GM21528 (cell line): ENCODE data around the gene ASAP2.
"Not testable (repeated sequence)": the region's sequence is repeated elsewhere in the genome, so short reads cannot be mapped to it uniquely, and the experiment has no call there.

Experiments
- ATAC-seq: cut with Tn5 transposase; IDR thresholded peaks from one replicate; pipeline ENCODE4 v1.9.1; 2021; ENCODE audit warnings: mild to moderate bottlenecking, moderate library complexity; ENCODE audit not compliant: unreplicated experiment, low FRiP score

Gene ASAP2

GRCh38 chr2:9390991-9391390 lies 184.4 kb downstream of the ASAP2 start:
- no peak for ATAC-seq

DNA sequence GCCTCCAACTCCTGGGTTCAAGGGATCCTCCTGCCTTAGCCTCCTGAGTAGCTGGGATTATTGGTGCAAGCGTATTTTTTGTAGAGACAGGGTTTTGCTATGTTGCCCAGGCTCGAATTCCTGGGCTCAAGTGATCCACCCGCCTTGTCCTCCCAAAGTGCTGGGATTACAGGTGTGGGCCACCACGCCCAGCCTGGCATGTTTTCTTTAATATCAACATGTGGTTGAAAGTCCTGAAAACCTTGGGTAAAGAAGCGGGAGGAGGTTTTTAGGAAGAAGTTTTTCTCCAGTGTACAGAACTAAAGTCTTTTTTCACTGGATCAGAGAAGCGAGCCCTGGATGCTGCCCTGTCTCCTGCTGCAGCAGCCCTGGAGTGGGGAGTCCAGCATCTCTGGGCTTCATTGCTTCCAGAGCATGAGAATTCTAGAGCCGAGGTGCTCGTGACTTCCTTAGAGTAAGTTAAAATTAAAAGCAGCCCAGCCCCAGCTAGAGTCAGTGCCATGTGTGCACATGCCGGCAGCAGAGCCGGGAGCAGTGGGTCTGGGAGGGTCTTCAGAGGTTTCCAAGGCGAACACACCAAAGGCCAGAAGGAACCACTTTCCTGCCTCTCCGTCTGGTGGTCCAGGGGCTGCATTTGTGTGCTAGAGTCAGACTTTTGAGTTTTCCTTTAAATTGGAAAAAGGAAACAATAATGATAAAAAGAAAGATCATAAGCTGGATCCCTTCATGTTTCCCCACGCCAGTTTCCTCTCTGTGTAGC lies 185.5 kb downstream of the ASAP2 start:
- no peak for ATAC-seq

DNA sequence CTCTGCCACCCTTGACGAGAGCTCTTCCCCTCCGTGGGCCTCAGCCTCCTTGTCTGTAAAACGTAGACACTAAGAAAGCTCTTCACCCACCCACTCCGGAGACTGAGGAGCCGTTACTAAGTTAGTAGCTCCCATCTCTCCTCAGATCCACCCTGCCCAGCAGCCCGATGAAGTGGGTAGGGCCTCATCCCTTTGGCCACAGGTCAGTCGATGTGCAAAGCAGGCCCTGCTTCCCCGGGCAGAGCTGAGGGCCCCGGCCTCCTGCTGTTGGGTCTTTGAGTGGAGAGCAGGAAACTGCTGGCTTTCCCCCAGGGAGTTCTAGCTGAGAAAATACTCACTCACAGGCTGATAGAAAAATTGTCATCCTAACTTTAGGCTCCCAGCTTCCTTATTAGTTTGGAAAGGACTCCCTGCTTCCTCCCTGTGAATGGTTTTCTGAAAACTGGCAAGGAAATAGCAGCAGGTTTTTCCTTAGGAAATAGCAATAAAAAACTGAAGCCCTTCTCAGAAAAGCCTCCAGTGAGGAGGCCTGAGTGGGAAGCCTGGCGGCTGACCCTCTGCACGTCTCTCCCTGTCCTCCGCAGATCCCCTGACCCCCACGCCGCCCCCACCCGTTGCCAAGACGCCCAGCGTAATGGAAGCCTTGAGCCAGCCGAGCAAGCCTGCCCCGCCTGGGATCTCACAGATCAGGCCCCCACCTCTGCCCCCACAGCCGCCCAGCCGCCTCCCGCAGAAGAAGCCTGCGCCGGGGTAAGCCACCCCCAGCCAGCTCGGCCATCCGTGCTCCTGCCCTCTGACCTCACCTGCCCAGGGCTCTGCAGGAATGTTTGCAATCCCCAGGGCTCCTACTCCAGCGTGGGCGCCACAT lies 186.5 kb downstream of the ASAP2 start:
- no peak for ATAC-seq

GRCh38 chr2:9394816-9395215 lies 188.2 kb downstream of the ASAP2 start:
- ATAC-seq, result no peak

GRCh38 chr2:9397201-9397600 lies 190.6 kb downstream of the ASAP2 start:
- ATAC-seq, result no peak

DNA sequence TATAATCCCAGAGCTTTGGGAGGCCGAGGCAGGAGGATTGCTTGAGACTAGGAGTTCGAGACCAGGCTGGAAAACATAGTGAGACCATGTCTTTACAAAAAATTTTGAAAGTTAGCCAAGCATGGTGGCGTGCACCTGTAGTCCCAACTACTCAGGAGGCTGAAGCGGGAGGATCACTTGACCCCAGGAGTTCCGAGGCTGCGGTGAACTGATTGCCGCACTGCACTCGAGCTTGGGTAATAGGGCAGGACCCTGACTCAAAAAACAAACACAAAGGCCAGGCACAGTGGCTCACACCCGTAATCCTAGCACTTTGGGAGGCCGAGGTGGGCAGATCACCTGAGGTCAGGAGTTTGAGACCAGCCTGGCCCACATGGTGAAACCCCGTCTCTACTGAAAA lies 191.6 kb downstream of the ASAP2 start:
- not testable (repeated sequence) for ATAC-seq

DNA sequence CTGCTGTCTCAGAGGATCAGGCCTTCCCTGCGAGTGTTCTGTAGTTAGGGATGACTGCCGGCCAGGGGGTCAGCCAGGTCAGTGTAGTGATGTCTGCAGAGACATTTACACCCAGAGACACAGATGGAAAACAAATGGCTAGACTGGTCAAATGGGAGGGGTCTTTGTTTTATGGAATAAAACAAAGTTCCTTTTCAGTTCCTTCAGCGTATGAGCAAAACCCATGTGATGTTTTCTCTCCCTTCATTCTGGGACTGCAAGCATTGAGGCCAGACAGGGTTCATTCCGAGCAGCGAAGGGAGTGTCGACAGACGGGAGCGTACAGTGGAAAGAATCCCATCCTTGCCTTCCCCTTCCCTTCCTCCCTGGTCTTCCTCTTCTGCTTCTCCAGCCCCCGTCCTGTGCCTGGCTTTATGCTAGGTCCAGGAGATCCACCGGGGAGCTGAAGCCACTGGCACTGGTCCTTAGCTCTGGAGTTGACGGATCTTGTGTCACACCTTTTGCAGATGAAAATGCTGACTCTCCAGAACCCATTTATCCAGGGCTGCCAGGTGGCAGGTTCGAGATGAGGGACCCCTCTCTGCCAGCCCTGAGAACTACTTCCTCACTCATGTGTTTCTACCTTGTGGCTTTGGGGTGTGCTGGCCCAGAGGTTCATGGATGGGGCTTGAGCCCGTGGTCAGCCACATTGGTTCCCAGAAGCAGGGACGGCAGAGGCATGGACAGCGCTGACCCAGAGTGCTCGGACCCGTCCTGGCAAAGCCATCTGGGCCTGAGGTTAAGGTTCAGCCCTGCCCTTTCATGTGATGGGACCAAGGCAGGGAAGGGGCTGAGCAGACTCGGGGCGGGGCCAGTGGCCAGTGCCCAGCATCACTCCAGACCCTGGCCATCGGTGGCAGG lies 192.5 kb downstream of the ASAP2 start:
- ATAC-seq, result no peak

DNA sequence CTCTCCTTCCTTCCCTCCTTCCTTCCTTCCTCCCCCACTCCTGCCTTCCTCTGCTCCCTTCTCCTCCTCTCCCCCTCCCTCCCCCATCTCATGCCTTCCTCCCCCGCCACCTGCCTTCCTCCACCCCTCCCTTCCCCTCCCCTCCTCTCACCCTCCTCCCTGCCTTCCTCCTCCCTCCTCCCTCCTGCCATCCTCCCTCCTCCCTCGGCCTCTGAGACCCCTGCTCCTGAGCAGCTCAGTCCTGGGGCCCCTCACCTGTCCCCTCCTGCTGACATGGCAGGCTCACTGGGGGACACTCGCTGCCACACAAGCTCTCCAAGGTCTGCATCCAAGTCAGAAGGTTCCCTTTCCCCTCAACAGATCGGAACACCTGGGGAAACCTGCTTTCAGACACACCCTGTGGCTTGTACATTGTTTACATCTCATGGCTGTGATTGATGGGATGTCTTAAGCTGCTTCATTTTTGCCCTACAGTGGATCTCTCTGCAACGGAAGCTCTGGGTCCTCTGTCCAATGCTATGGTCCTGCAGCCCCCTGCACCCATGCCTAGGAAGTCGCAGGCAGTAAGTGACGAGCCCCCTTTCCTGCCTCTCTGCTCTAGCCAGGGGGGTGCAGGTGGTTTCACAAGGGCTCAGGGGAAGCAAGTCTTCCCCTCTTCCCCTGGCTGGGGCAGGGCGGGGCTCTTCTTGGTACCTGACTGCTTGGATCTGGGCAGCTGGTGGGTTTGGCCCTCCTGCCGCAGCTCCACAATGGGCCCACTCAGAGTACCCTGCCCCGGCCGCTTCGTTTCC lies 193.9 kb downstream of the ASAP2 start:
- no peak for ATAC-seq

DNA sequence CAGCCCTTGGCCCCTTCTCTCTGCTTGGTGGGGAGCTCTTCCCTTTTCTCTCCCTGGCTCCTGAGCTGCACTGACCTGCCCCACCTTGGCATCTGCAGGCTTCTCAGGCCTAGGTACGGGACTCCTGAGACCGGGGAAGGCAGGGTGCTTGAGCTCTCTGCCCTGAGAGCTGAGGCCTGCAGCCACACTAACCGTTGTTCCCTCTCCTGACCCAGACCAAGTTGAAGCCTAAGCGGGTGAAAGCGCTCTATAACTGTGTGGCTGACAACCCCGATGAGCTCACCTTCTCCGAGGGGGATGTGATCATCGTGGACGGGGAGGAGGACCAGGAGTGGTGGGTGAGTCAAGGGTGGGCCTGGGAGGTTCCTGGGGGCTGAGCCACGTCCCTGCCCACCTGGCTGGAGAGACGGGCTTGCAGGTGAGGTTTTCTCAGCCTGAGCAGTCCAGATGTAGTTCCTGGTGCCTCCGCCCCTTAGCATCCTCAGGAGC lies 194.5 kb downstream of the ASAP2 start:
- ATAC-seq, result no peak

GRCh38 chr2:9401646-9402371 lies 195.2 kb downstream of the ASAP2 start:
- ATAC-seq, result no peak

- ATAC-seq, result no peak
Observed at GRCh38 chr2:9403924-9404323, 197.3 kb downstream of the ASAP2 start.

DNA sequence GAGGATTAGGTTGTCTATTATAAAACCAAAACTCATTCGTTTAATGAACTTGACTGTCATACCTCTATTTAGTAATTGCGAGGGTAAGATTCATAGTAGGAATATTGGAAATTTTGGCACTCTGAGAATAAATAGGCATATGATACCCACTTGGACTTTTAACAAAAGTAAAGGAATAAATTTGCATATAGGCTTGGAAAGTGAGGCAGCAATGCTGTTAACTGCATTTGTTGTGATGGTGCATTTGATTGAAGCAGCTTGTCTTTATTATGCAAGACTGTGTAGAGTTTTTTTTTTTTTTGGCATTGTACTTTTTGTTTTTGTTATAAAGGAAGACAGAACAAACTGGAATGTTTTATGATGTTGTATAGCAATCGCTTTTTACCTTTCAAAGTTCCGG lies 197.8 kb downstream of the ASAP2 start:
- no peak for ATAC-seq

GRCh38 chr2:9405636-9406035 lies 199.0 kb downstream of the ASAP2 start:
- no peak for ATAC-seq

GRCh38 chr2:9406529-9407362 lies 200.1 kb downstream of the ASAP2 start:
- no peak for ATAC-seq

GRCh38 chr2:9407363-9407811 lies 200.8 kb downstream of the ASAP2 start:
- ATAC-seq, result no peak

DNA sequence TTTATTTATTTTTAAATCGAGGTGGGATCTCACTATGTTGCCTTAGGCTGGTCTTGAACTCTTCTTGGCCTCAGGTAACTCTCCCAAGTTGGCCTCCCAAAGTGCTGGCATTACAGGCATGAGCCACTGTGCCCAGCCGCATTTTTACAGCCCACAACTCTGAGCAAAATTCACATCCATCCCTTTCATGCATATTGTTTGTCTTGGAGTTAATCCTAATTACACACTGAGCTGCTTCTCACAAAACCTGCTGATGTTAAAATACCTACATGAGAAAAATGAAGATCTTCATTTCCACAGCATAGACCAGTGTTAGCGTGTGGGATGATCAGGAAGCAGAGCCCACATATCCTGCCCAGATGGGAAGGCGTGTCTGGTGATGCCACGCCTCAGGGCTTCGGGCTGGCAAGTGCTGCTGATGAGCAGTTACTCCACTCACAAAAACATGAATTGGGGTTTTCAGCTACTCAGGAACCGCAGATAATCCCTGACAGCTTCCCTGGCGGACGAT lies 202.1 kb downstream of the ASAP2 start:
- no peak for ATAC-seq

- ATAC-seq, result no peak
Observed at GRCh38 chr2:9410108-9410507, 203.5 kb downstream of the ASAP2 start.

GRCh38 chr2:9412781-9413180 lies 206.2 kb downstream of the ASAP2 start:
- no peak for ATAC-seq
